GM21367 (cell line): ENCODE measurements around the gene CDH23.

Experiments
- ATAC-seq: cut with Tn5 transposase; IDR thresholded peaks from one replicate; pipeline ENCODE4 v1.9.1; 2021; ENCODE audit not compliant: unreplicated experiment

Gene CDH23

DNA sequence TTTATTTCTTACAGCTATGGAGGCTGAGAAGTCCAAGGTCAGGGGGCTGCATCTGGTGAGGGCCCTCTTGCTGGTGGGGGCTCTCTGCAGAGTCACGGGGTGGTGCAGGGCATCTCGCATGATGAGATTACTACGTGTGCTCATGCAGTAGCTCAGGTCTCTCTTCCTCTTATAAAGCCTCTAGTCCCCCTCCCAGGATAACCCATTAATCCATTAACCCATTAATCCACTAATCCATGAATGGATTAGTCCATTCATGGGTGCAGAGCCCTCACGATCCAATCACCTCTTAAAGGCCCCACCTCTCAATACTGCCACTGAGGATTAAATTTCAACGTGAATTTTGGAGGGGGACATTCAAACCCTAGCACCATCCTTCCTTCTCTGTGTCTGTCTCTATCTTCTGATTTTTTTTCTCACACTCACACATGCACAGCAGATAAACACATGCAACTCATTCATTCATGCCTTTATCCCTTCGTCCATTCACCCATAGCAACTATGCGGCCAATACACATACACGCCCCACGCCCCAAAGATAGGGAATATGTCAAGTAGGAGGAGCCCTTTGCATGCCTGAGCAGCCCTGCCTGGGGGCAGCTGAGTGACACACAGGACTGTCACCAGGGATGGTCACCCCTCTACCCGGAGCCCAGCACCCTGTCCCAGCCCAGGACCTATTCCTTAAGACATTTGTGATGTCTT, 236.3 kb downstream of the CDH23 start:
- no peak for ATAC-seq

DNA sequence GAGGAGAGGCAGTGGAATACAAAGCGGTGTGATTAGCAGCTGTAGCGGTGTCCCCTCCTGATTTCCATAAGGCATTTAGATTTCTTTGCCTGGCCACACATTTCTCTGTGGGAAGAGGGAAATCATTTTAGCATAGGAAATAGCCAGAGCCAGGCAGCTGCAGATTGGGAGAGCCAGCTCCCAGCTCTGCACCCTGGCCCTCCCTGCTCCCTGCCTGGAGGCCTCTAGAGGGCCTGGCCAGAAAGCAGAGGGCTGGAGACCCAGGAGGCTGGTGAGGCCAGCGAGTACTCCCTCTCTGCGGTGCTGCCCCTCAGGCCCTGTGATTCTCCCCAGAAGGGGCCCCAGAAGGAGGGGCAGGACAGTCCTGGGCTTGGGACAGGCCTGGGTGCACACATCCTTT, 237.2 kb downstream of the CDH23 start:
- no peak for ATAC-seq

- ATAC-seq = no peak
These were observed 237.9 kb downstream of the CDH23 start for GRCh38 chr10:71634531-71635164.

GRCh38 chr10:71635251-71635866, 238.6 kb downstream of the CDH23 start:
- no peak for ATAC-seq

- no peak for ATAC-seq
These were observed 239.1 kb downstream of the CDH23 start for GRCh38 chr10:71635867-71636266.

DNA sequence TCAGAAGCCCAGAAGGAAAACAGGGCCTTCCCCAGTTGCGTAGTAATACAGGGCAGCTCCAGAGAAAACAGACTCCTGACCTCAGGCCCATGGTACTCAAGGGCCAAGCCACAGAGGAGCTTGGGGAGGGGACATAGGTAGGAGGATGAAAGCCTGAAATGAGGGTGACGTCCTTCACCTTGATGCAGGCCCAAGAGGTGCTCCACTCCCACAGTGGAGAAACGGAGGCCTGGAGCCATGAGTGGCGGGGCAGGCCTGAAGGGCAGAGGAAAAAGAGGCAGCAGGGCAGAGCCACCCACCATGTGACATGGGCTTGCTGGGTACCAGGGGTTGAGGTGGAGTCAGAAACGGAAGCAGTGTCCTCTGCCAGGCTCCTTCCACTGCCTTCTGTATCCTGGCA, 239.9 kb downstream of the CDH23 start:
- ATAC-seq = no peak

DNA sequence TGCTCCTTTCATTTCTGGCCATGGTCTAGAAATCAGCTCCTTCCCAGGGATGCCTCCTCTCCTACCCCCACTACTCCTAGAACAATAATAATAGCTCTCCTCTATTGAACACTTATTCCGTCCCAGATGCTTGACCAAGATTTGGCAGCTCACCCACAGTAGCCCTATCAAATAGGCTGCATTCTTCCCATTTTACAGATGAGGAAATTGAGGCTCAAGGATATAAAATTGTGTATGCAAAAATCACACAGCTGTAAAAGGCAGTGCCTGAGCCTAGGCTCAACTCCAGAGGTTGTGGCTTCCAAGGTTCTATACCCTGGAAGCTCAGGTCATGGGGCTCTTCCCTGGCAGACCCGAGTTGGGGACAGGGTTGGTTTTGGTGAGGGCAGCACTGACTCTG, 240.6 kb downstream of the CDH23 start:
- no peak for ATAC-seq

- ATAC-seq = no peak
These were observed 241.5 kb downstream of the CDH23 start for GRCh38 chr10:71638064-71638821.

GRCh38 chr10:71638822-71639719, 242.4 kb downstream of the CDH23 start:
- no peak for ATAC-seq

DNA sequence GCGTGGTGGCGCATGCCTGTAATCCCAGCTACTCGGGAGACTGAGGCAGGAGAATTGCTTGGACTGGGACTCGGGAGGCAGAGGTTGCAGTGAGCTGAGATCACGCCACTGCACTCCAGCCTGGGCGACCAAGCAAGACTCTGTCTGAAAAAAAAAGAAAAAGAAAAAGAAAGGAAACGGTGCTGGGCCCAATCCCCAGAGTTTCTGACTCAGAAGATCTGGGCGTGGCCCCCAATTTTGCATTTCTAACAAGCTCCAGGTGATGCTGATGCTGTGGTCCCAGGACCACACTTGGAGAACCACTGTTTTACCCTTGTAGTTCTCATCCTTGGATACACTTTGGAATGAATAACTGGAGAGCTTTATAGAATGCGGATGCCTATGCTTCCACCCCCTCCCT, 243.9 kb downstream of the CDH23 start:
- ATAC-seq = no peak

DNA sequence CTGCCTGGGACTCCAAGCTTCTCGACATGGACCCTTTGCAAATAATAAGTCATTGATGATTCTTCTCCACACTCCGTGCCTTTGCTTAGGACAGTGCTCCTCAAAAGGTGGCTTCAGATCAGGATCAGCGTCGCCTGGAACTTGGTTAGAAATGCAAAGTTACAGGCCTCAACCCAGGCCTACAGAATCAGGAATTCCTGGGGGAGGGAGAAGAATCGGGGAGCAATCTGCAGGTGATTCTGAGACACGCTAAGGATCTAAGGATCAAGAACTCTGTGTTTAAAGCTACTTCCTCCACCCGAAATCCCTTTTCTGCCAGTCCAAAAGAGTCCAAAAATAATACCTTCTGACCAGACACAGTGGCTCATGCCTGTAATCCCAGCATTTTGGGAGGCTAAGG, 244.7 kb downstream of the CDH23 start:
- no peak for ATAC-seq

DNA sequence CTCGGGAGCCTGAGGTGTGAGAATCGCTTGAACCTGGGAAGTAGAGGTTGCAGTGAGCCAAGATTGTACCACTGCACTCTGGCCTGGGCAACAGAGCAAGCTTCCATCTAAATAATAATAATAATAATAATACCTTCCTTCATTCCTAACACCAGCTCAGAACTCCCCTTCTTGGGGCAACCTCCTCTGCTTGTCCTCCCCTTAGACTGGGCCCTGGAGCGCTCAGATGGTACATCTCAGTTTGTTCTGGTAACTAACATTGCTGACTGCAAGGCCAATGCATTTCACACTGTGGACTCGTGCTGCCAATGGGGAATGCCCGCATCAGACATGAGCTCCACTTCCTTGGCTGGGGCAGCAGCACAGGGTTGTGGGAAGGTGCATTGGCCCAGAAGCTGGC, 245.3 kb downstream of the CDH23 start:
- ATAC-seq = no peak

DNA sequence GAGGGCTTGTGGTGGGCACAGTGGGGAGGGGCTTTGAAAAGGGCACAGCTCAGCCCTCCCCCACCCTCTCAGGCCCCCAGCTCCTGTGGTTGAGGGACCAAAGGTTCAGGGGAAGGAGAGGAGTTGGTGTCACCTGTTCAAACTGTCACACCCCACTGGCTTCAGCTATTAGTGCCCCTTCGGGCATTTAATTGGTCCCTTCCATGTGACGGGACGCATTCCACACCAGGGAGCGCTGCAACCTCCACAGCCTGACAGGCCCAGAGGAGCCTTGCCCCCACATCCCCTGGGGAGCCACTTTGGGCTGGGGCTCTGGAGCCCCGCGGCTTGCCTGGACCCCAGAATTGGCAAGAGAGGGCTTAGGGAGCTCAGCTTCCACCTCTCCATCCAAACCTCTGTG, 247.2 kb downstream of the CDH23 start:
- ATAC-seq = no peak

DNA sequence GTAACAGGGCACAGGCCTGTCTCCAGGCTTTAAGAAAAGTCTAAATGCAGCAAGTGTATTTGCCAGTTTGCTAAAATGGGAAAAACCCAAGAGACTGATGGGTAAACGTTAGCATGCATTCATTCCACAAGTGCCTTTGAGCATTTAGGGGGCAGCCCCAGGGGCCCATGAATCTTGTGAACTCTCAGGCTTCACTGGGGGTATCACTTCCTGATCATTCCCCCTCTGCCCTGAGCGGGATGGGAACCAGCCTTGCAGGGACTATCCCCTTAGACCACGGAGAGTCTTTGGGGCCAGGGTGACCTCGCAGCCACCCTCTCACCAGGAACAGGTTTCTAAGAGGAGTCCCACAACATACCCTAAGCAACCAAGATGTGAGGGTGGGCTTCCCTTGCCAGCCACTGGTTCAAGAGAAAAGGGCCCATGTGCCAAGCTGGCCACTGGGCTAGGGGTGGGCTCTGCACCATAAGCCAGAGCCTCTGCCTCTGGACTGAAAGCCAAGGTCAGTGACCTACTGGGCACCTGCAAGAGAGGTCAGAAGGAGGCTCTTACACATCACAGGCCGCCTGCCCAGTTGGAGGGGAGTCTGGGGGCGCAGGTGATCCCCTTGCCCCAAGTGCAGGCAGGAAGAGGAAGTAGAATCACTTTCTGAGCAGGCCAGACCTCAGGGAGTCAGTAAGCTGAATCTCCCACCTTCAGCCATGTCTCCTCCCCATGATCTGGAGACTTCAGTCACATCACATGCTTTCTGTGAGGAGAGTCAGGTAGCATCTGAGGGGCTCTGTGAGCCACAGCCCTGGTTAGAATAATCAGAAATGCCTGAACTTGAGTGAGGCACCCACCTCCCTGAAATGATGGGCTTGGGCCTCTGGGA, 247.8 kb downstream of the CDH23 start:
- no peak for ATAC-seq

- no peak for ATAC-seq
These were observed 248.5 kb downstream of the CDH23 start for GRCh38 chr10:71645185-71645584.

DNA sequence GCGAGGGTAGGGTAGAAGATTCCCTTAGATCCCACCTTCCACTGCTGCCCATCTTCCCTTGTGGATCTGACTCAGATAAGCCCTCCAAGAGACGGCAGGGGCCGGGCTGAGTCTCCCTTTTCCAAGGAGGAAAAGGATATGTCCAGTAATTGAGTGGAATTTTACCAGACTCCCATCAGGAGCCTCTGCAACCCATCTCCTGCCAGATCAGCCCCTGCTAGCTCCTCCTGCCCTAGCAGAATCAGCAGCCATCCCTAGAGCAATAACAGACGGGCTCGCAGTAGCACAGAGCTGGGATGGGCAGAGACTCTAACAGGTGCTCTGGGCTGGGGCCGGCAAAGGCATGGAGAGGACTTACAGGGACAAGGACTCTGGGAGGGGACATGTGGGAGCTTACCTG, 249.3 kb downstream of the CDH23 start:
- no peak for ATAC-seq

DNA sequence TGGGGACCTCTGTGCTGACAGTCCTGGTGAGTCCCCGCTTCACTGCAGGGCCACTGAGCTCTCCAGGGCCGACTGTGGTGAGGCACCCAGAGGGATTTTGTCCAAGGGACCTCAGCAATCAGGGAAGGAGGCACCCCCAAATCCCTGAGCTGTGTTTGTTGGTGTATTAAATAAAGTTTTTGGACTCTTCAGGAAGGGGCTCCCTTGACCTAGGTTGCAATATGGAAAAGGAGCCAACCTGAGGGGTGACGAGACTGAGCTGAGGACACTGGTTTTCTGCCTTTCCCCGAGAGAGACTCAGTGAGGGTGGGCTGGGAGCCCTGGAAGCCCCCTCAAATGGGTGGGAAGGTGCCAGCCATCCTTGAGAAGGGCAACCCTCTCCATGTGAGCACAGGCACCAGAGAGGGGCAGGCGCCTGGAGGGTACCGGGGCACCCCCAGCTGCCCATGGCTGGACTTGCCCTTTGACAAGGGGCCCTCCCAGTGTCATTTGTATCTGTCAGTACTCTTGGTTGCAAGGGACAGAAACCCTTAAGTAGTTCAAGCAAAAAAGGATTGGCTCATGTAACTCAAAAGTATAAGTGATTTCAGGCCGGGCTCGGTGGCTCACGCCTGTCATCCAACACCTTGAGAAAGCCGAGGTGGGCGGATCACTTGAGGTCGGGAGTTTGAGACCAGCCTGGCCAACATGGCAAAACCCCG, 250.0 kb downstream of the CDH23 start:
- no peak for ATAC-seq

- ATAC-seq = no peak
These were observed 251.0 kb downstream of the CDH23 start for GRCh38 chr10:71647526-71648253.
